Measurements from ENCODE around the gene ZNF354C. TPM values are rescaled to one million over a fixed set of nuclear protein-coding genes. Genes with fewer than 3 reads are reported as not detected.

ZNF354C gene
- total and polyA plus RNA-seq, 2 of the 4 experiments (the other 2 are of a cell fraction) = 1.9 to 5.6 TPM

- H2AK5ac ChIP-seq (ENCODE audit: low read depth, low read length) = no peak overlapping the region
- ChIA-PET CTCF (no interaction called here), POLR2A (ENCODE audit: unreplicated experiment) (no interaction called here)
- H4K8ac ChIP-seq (ENCODE audit: low read depth in 2 of 2, low read length in 2 of 2) = no peak overlapping the region
- no peak overlapping the region for H3K18ac ChIP-seq (ENCODE audit: low read depth, low read length)
- intact Hi-C loops (cut with micrococcal nuclease) (no loop called here), dilution Hi-C loops (cut with HindIII; ENCODE audit: low sequenced_read_pairs, unreplicated experiment) (no loop called here), in situ Hi-C loops (cut with MboI; ENCODE audit: low sequenced_read_pairs) (no loop called here)
- TF ChIP-seq USF2 (IDR thresholded peaks at IDR 0.05; ENCODE audit: low read depth, low read length) = no peak
- no peak for TF ChIP-seq POLR2A (IDR thresholded peaks at IDR 0.05; ENCODE audit: low read depth, low read length)
- no peak for TF ChIP-seq MAZ (IDR thresholded peaks at IDR 0.05; ENCODE audit: borderline replicate concordance, low read depth, low read length)
- H3K9ac ChIP-seq (ENCODE audit: low read depth, low read length) = no peak overlapping the region
- no peaks in the 10 kb centered on the region for H3K79me1 ChIP-seq (ENCODE audit: low read depth in 1 of 2, low read length in 2 of 2)
- H2BK20ac ChIP-seq (ENCODE audit: low read depth, low read length) = no peak overlapping the region
- H4K20me1 ChIP-seq (ENCODE audit: insufficient read depth, low read length) = no peaks in the 10 kb centered on the region
- no peak overlapping the region for H3K56ac ChIP-seq (ENCODE audit: extremely low read depth, insufficient read depth, low read length)
- H3K9me1 ChIP-seq (ENCODE audit: insufficient read depth, low read length) = no peaks in the 10 kb centered on the region
- no peak overlapping the region for H4K5ac ChIP-seq (ENCODE audit: low read depth, low read length)
- H4K91ac ChIP-seq (ENCODE audit: insufficient read depth, low read depth, low read length) = no peak overlapping the region
- no peak overlapping the region for H3K27ac ChIP-seq (ENCODE audit: insufficient read depth, low read length)
- no TSS peak for BruUV-seq (replicated peaks)
- H3K14ac ChIP-seq (replicated peaks; ENCODE audit: low read depth, low read length) = no peak overlapping the region
- H3K4me1 ChIP-seq (ENCODE audit: control insufficient read depth, insufficient read depth, low read length) = no peaks in the 10 kb centered on the region
- H3K36me3 ChIP-seq (ENCODE audit: control insufficient read depth, insufficient read depth, low read length) = peaks cover 14% of the 10 kb centered on the region
- no peak overlapping the region for H3K4me2 ChIP-seq (ENCODE audit: low read depth, low read length)
- peaks cover 36% of the 10 kb centered on the region for H3K9me3 ChIP-seq (ENCODE audit: control insufficient read depth, insufficient read depth, low read length)
- no peak overlapping the region for H2AFZ ChIP-seq (replicated peaks; ENCODE audit: low read length, poor library complexity)
- no peaks in the 10 kb centered on the region for H3K27me3 ChIP-seq (ENCODE audit: control insufficient read depth, insufficient read depth, low read length)
- H3K23ac ChIP-seq (ENCODE audit: low read depth, low read length) = no peak overlapping the region
- no peak overlapping the region for H2AK9ac ChIP-seq (replicated peaks; ENCODE audit: low read depth, low read length, poor library complexity)
- H3K4me3 ChIP-seq (ENCODE audit: insufficient read depth, low read depth, low read length) = no peak overlapping the region
- no peak overlapping the region for H2BK15ac ChIP-seq (ENCODE audit: low read depth, low read length)
- 100% methylated on average over 1 of the region's 9 CpGs; no CpG with 5 or more reads in 1 of the 2 experiments for WGBS, 2 experiments (ENCODE audit: extremely low coverage in 2 of 2, insufficient read length in 1 of 2)
- DNase-seq (no peak), ATAC-seq (ENCODE audit: low read depth) (no peak)
- no peak overlapping the region for H2BK5ac ChIP-seq (ENCODE audit: low read depth, low read length, poor library complexity, severe bottlenecking)
- no peak overlapping the region for H2BK120ac ChIP-seq (ENCODE audit: low read depth, low read length)
- no peak overlapping the region for H3K4ac ChIP-seq (ENCODE audit: low read depth, low read length)
Observed at GRCh38 chr5:179115845-179116524, 55.8 kb downstream of the ZNF354C start.
